GM13977 (cell line): ENCODE results near the gene PGGHG.
"Not testable (repeated sequence)": the region's sequence is repeated elsewhere in the genome, so short reads cannot be mapped to it uniquely, and the experiment has no call there.

Experiments used
- DNase-seq: peaks from one replicate; pipeline ENCODE4 v3.0.0; 2012; ENCODE audit warnings: low spot score
- CTCF ChIP-seq: IDR thresholded peaks from 2 replicates; pipeline ENCODE4 v1.5.1; 2012; ENCODE audit warnings: mild to moderate bottlenecking, control low read depth; ENCODE audit not compliant: insufficient read depth; ENCODE audit errors: extremely low read depth, missing control alignments
- in situ Hi-C: fragments of 300-500 bp; cut with MboI; formaldehyde crosslinking; loops from one replicate; pipeline ENCODE4 v1.12.0; 2022; ENCODE audit warnings: low sequenced_read_pairs, low pct_unique_long_range_greater_than_20kb, mixed read lengths, inconsistent platforms; ENCODE audit not compliant: unreplicated experiment

The PGGHG gene

DNA sequence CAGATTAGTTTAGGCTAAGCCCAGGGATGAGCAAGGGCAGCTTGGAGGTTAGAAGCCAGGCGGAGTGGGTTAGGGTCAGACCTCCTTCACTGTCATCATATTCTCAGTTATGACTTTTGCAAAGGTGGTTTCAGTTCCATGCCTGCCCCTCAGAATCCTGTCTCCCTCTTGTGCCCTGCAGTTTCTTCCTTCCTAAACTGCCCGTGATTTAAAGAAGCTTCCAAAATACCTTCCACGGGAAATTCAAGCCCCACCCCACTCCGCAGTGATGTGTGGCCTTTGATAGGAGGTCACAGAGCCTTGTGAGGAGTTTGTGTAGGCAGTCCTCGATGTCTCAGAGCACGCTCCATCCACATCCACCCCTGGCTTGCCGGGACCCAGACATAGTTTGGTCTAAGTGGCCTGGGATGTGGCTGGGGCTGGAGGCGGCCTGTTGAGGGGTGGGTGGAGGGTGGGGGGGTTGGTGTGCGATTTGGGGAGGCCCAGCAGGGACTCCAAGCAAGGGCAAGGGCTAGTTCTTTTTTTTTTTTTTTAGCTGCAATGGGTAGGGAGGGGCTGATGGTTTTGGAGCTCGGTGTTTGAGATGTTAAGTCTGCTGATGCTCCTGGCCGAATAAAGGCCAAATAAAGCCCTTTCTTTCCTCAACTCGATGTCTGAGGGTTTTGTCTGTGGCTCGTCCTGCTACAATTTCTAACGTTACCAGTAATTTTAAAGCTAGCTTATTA is 23.3 kb downstream of the PGGHG start:
- in situ Hi-C loops: no loop called here
- no peak for TF ChIP-seq CTCF
- no peak for DNase-seq

GRCh38 chr11:313304-313786 is 24.4 kb downstream of the PGGHG start:
- in situ Hi-C loops: no loop called here
- DNase-seq: no peak
- TF ChIP-seq CTCF: no peak

GRCh38 chr11:313787-314553 is 25.0 kb downstream of the PGGHG start, which contains the start of gene IFITM1:
IFITM1 (plus strand) TSS chr11:314040; CDS start chr11:314171, 131 bp downstream.
- in situ Hi-C loops: no loop called here
- DNase-seq: peak; percentile 89
- TF ChIP-seq CTCF: no peak

DNA sequence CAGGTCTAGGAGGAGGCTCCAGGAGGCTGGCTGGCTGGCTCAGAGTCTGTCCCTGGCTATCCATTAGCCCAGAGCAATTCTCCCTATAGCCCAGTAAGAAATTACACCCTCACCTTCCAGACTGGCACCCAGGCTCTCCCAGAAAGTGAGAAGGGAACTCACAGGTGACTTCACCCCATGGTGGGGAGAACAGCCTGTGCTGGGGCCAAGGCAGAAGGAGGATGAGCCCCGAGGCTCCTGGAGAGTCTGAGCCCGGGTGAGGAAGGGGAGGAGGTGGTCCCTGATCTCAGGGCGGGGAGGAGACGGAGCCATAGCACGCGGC is 25.6 kb downstream of the PGGHG start:
- in situ Hi-C loops, DNase-seq: not testable (repeated sequence)

- DNase-seq: no peak
- TF ChIP-seq CTCF: no peak
- in situ Hi-C loops: no loop called here
Measured at GRCh38 chr11:315051-315481, 26.1 kb downstream of the PGGHG start.

GRCh38 chr11:315516-315994 is 26.6 kb downstream of the PGGHG start:
- DNase-seq: no peak
- in situ Hi-C loops: no loop called here
- TF ChIP-seq CTCF: no peak
